ENCODE measurements around the gene ZPBP. TPM values are rescaled to one million over a fixed set of nuclear protein-coding genes. Genes with fewer than 3 reads are reported as not detected.

ZPBP gene
- total RNA-seq, 1 experiment from 2014 or later, result not detected

DNA sequence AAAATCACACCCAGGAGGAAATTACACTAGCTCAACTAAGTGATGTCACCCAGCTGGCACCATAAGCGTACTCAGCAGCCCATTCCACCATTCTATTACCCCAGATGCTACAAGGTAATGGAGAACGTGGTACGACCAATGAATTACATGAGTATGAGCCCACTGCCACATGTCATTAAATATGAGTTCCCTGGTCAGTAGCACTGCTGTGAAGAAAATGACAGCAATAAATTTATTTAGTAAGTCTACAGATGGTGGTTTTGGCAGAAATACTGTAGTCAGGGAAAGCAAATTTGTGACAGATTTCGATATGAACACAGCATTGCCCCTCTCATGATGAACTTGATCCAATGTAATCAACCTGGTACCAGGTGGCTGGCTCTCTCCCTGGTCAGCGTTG lies 165.4 kb downstream of the ZPBP start:
- H2BK12ac ChIP-seq (ENCODE audit: insufficient read length, low read depth, low read length), result no peak overlapping the region
- H3K4me1 Mint-ChIP-seq, result no peaks in the 10 kb centered on the region
- H2BK5ac ChIP-seq (ENCODE audit: insufficient read length, low read length), result no peak overlapping the region
- H3K4me2 ChIP-seq (ENCODE audit: insufficient read depth, insufficient read length, low read length), result no peak overlapping the region
- H3K79me2 ChIP-seq (ENCODE audit: insufficient read depth, low read length), result no peaks in the 10 kb centered on the region
- no peaks in the 10 kb centered on the region for H3K27me3 ChIP-seq (ENCODE audit: insufficient read depth, low read length)
- H3K9me3 ChIP-seq (ENCODE audit: control insufficient read depth, low read depth, low read length), result peaks cover 15% of the 10 kb centered on the region
- no peak overlapping the region for H2BK120ac ChIP-seq (ENCODE audit: low read depth, low read length, poor library complexity, severe bottlenecking)
- H2BK20ac ChIP-seq (ENCODE audit: low read depth, low read length, poor library complexity, severe bottlenecking), result no peak overlapping the region
- no peak overlapping the region for H3T11ph ChIP-seq (ENCODE audit: low read length)
- DNase-seq, result no peak
- H3K79me1 ChIP-seq (ENCODE audit: insufficient read depth, low read depth, low read length, poor library complexity, severe bottlenecking), result no peaks in the 10 kb centered on the region
- no peak overlapping the region for H4K91ac ChIP-seq (ENCODE audit: insufficient read length, low read depth, low read length)
- no peak overlapping the region for H3K23ac ChIP-seq (ENCODE audit: insufficient read length, low read depth, low read length)
- H4K5ac ChIP-seq (ENCODE audit: insufficient read length, low read depth, low read length), result no peak overlapping the region
- H3K4ac ChIP-seq (ENCODE audit: low read depth, low read length), result no peak overlapping the region
- H4K20me1 ChIP-seq (ENCODE audit: control insufficient read depth, insufficient read depth, insufficient read length), result no peaks in the 10 kb centered on the region
- no peaks in the 10 kb centered on the region for H3K23me2 ChIP-seq (ENCODE audit: insufficient read length, low read depth, low read length, poor library complexity, severe bottlenecking)
- H3K36me3 Mint-ChIP-seq (ENCODE audit: insufficient read depth in 1 of 3, low read depth in 3 of 3), result peaks cover 9 to 20% (median 19%) of the 10 kb centered on the region in 3 experiments
- no peak overlapping the region for H3K27ac Mint-ChIP-seq
- no peaks in the 10 kb centered on the region for H3K4me1 ChIP-seq (ENCODE audit: insufficient read depth, low read length)
- H3K9me3 Mint-ChIP-seq, result peaks cover 23 to 29% of the 10 kb centered on the region in 2 experiments
- TF ChIP-seq, protein P1, sequence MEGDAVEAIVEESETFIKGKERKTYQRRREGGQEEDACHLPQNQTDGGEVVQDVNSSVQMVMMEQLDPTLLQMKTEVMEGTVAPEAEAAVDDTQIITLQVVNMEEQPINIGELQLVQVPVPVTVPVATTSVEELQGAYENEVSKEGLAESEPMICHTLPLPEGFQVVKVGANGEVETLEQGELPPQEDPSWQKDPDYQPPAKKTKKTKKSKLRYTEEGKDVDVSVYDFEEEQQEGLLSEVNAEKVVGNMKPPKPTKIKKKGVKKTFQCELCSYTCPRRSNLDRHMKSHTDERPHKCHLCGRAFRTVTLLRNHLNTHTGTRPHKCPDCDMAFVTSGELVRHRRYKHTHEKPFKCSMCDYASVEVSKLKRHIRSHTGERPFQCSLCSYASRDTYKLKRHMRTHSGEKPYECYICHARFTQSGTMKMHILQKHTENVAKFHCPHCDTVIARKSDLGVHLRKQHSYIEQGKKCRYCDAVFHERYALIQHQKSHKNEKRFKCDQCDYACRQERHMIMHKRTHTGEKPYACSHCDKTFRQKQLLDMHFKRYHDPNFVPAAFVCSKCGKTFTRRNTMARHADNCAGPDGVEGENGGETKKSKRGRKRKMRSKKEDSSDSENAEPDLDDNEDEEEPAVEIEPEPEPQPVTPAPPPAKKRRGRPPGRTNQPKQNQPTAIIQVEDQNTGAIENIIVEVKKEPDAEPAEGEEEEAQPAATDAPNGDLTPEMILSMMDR (conservative IDR thresholded peaks at IDR 0.05), result no peak
- WGBS (ENCODE audit: extremely low coverage, insufficient read length, low lambda C conversion rate), result no CpG with 5 or more reads among the region's 5 CpGs
- H3K14ac ChIP-seq (ENCODE audit: insufficient read depth, low read length), result no peak overlapping the region
- no peak overlapping the region for H3K4me3 Mint-ChIP-seq
- H3K18ac ChIP-seq (ENCODE audit: insufficient read length, low read depth, low read length), result no peak overlapping the region
- no peaks in the 10 kb centered on the region for H3K27me3 Mint-ChIP-seq (ENCODE audit: low read depth)
- H2AFZ ChIP-seq (ENCODE audit: low read length), result no peak overlapping the region
- no peak overlapping the region for H3K9ac ChIP-seq (ENCODE audit: extremely low read depth, insufficient read length, low read length)
- H2AK5ac ChIP-seq (ENCODE audit: insufficient read length, low read length), result no peak overlapping the region
- no peak overlapping the region for H2BK15ac ChIP-seq (ENCODE audit: low read depth, low read length)
- no peak overlapping the region for H3K56ac ChIP-seq (ENCODE audit: insufficient read length, low read depth, low read length)
- H4K8ac ChIP-seq (replicated peaks; ENCODE audit: insufficient read length, low read depth, low read length), result no peak overlapping the region
- H3K27ac ChIP-seq (ENCODE audit: insufficient read length, low read depth, low read length), result no peak overlapping the region

Data from H9 (cell line).